Measurements from ENCODE around the gene STEAP3.

STEAP3 gene

GRCh38 chr2:119197529-119198239, 25.9 kb upstream of the STEAP3 start:
- DNase-seq (ENCODE audit: extremely low read depth in 1 of 2, low read depth in 1 of 2) = no peak

GRCh38 chr2:119198240-119198840, 25.3 kb upstream of the STEAP3 start:
- DNase-seq (ENCODE audit: extremely low read depth in 1 of 2, low read depth in 1 of 2) = no peak

- DNase-seq (ENCODE audit: extremely low read depth in 1 of 2, low read depth in 1 of 2) = no peak
Measured at GRCh38 chr2:119201815-119202214, 21.8 kb upstream of the STEAP3 start.

GRCh38 chr2:119202610-119203310, 20.9 kb upstream of the STEAP3 start:
- DNase-seq (ENCODE audit: extremely low read depth in 1 of 2, low read depth in 1 of 2) = no peak

GRCh38 chr2:119204525-119204924, 19.1 kb upstream of the STEAP3 start:
- no peak for DNase-seq (ENCODE audit: extremely low read depth in 1 of 2, low read depth in 1 of 2)

GRCh38 chr2:119205001-119205706, 18.5 kb upstream of the STEAP3 start:
- no peak for DNase-seq (ENCODE audit: extremely low read depth in 1 of 2, low read depth in 1 of 2)

GRCh38 chr2:119206201-119206600, 17.4 kb upstream of the STEAP3 start:
- DNase-seq (ENCODE audit: extremely low read depth in 1 of 2, low read depth in 1 of 2) = no peak

- no peak for DNase-seq (ENCODE audit: extremely low read depth in 1 of 2, low read depth in 1 of 2)
Measured at GRCh38 chr2:119207447-119207846, 16.2 kb upstream of the STEAP3 start.

GRCh38 chr2:119208791-119209203, 14.8 kb upstream of the STEAP3 start:
- DNase-seq (ENCODE audit: extremely low read depth in 1 of 2, low read depth in 1 of 2) = no peak

- no peak for DNase-seq (ENCODE audit: extremely low read depth in 1 of 2, low read depth in 1 of 2)
Measured at GRCh38 chr2:119212139-119212800, 11.4 kb upstream of the STEAP3 start.

- no peak for DNase-seq (ENCODE audit: extremely low read depth in 1 of 2, low read depth in 1 of 2)
Measured at GRCh38 chr2:119214453-119215037, 9.1 kb upstream of the STEAP3 start.

- no peak for DNase-seq (ENCODE audit: extremely low read depth in 1 of 2, low read depth in 1 of 2)
Measured at GRCh38 chr2:119216994-119217393, 6.6 kb upstream of the STEAP3 start.

- no peak for DNase-seq (ENCODE audit: extremely low read depth in 1 of 2, low read depth in 1 of 2)
Measured at GRCh38 chr2:119218478-119219064, 5.1 kb upstream of the STEAP3 start.

- no peak for DNase-seq (ENCODE audit: extremely low read depth in 1 of 2, low read depth in 1 of 2)
Measured at GRCh38 chr2:119219873-119220272, 3.8 kb upstream of the STEAP3 start.

- no peak for DNase-seq (ENCODE audit: extremely low read depth in 1 of 2, low read depth in 1 of 2)
Measured at GRCh38 chr2:119220720-119221301, 2.8 kb upstream of the STEAP3 start.

- no peak for DNase-seq (ENCODE audit: extremely low read depth in 1 of 2, low read depth in 1 of 2)
Measured at GRCh38 chr2:119221609-119222008, 2.0 kb upstream of the STEAP3 start.

GRCh38 chr2:119222213-119222612, 1.4 kb upstream of the STEAP3 start:
- DNase-seq (ENCODE audit: extremely low read depth in 1 of 2, low read depth in 1 of 2) = no peak

- no peak for DNase-seq (ENCODE audit: extremely low read depth in 1 of 2, low read depth in 1 of 2)
Measured at GRCh38 chr2:119222863-119223520, 642 bp upstream of the STEAP3 start.

GRCh38 chr2:119224391-119225104, 914 bp downstream of the STEAP3 start:
- DNase-seq (ENCODE audit: extremely low read depth in 1 of 2, low read depth in 1 of 2) = no peak
